Erythroblast (primary cell): ENCODE data around the gene PCDHB9.
"Not testable (repeated sequence)": the region's sequence is repeated elsewhere in the genome, so short reads cannot be mapped to it uniquely, and the experiment has no call there.

Experiments used
- GATA1 ChIP-seq: IDR thresholded peaks from 2 replicates; pipeline ENCODE4 v1.6.1; 2011; ENCODE audit warnings: low read depth, mild to moderate bottlenecking, control low read depth, low read length, moderate library complexity
- POLR2A ChIP-seq: IDR thresholded peaks from 2 replicates; pipeline ENCODE4 v1.6.1; 2011; ENCODE audit warnings: mild to moderate bottlenecking, low read length

- not testable (repeated sequence) for TF ChIP-seq POLR2A, GATA1
Observed at GRCh38 chr5:141184117-141184855, 2.7 kb upstream of the PCDHB9 start.
